ACC112 (cell line): Measurements from ENCODE around the gene CHEK1.
A peak's percentile ranks its signal among the peaks of the same experiment; 100 is the strongest.

Source experiments
- H2AFZ ChIP-seq: fragments of 200-600 bp; sonication (generic); one replicate; pipeline ENCODE4 v1.6.0; 2017; ENCODE audit warnings: antibody characterized with exemption, low read length; ENCODE audit not compliant: unreplicated experiment
- H3K27ac ChIP-seq: fragments of 200-600 bp; sonication (generic); 2 replicates; pipeline ENCODE4 v1.5.1; 2014; ENCODE audit warnings: low read depth, mild to moderate bottlenecking, antibody characterized with exemption, low read length, moderate library complexity
- H3K27me3 ChIP-seq: fragments of 200-600 bp; sonication (generic); 2 replicates; pipeline ENCODE4 v1.6.1; 2014; ENCODE audit warnings: mild to moderate bottlenecking, antibody characterized with exemption, low read length, moderate library complexity, mixed read lengths; ENCODE audit not compliant: insufficient read depth
- H3K36me3 ChIP-seq: fragments of 200-600 bp; sonication (generic); 2 replicates; pipeline ENCODE4 v1.6.1; 2016; ENCODE audit warnings: mild to moderate bottlenecking, antibody characterized with exemption, low read length, moderate library complexity, mixed read lengths; ENCODE audit not compliant: insufficient read depth
- H3K4me1 ChIP-seq: fragments of 200-600 bp; sonication (generic); one replicate; pipeline ENCODE4 v1.6.1; 2016; ENCODE audit warnings: low read length, mixed read lengths; ENCODE audit not compliant: insufficient read depth, unreplicated experiment, control insufficient read depth
- H3K4me3 ChIP-seq: fragments of 200-600 bp; sonication (generic); 2 replicates; pipeline ENCODE4 v1.5.1; 2014; ENCODE audit warnings: mild to moderate bottlenecking, low read depth, low read length
- H3K79me2 ChIP-seq: fragments of 200-600 bp; sonication (generic); one replicate; pipeline ENCODE4 v1.6.0; 2016; ENCODE audit warnings: low read length; ENCODE audit not compliant: control insufficient read depth, unreplicated experiment, insufficient read depth

Gene CHEK1

DNA sequence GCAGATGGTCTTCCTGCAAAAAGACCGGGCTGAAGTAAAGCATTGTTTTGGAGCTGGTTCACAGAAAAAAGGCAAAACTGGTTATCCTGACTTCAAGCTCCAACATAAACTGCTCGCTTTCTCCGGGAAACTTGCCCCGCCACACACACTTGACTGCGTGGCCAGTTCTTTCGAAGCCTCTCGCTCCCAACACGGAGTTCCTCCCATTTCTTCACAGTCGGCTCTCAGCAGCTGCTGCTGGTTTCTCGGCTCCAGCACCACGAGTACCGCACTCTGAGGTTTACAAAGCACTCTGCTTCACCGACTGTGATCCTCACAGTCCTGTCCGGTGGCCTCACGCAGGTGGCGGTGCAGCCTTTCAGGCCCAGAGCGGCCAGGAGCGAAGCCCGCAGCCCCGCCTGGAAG, 264 bp downstream of the CHEK1 start:
- H3K4me1 ChIP-seq = peaks cover 29% of the 10 kb centered on the region
- H2AFZ ChIP-seq = peak overlapping the region; percentile 77
- H3K4me3 ChIP-seq = peak overlapping the region; percentile 89
- peaks cover 9% of the 10 kb centered on the region for H3K36me3 ChIP-seq
- no peaks in the 10 kb centered on the region for H3K27me3 ChIP-seq
- H3K79me2 ChIP-seq = peaks cover 21% of the 10 kb centered on the region
- peak overlapping the region; percentile 94 for H3K27ac ChIP-seq

DNA sequence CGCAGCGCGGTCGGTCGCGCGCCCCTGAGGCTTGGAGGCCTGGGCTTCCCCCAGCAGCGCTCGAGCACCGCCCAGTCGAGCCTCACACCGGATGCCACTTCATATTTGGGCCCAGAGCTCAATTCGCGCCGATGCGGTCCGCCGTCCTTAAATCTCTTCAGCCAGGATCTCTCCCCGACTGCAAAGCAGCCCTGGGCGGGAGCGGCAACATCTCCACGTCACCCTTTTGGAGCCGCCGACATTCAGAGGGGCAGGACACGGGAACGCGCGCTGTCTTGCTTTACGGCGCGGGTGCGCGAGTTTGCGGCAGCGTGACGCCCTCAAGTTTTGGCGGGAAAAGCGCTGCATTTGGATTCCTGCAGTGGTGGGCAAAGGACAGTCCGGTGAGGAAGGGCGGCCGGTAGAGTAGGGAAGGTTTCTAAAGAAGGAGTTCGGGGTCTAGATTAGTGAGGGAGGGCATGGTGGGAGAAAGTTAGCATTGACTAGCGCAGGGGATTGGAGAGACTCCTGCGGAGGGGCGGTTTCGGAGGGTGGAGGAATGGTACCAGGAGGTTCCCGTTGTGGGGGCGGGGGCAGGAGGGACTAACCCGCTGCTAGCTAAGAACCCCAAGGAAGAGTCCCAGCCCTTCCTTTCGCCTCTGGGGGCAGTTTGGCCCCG, 796 bp downstream of the CHEK1 start:
- Histone ChIP-seq H2AFZ (peak overlapping the region; percentile 77), H3K4me3 (peak overlapping the region; percentile 89), H3K27ac (peak overlapping the region; percentile 94), H3K36me3 (peaks cover 10% of the 10 kb centered on the region), H3K27me3 (no peaks in the 10 kb centered on the region), H3K79me2 (peaks cover 21% of the 10 kb centered on the region), H3K4me1 (peaks cover 29% of the 10 kb centered on the region)

DNA sequence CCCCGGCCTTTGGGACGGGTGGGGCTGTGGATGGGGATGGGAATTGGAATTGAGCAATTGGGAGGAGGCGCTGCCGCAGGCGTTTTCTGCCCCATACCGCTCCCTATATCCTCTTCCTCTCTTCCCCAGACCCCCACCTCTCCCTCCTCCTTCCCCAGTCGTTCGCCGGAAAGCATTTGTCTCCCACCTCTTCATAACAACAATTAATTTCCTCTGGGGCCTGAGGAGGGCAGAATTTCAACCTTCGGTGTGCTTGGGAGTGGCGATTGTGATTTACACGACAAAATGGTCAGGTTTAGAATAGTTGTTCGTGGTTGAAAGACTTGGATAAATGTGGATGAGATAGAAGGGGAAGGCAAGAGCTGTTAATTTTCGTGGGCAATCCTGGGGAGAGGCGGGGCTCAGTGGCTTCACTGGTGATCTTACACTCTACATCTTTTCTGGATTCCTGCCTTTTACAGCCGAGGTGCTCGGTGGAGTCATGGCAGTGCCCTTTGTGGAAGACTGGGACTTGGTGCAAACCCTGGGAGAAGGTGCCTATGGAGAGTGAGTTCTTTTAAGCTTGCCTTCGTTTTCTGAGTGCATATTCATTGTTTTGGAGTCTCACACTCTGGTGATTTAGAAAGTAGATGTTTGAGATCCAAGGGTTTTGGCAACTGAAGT, 1.5 kb downstream of the CHEK1 start:
- Histone ChIP-seq H3K79me2 (peaks cover 23% of the 10 kb centered on the region), H3K36me3 (peaks cover 12% of the 10 kb centered on the region), H3K27me3 (no peaks in the 10 kb centered on the region), H3K27ac (peak overlapping the region; percentile 94), H3K4me1 (peaks cover 26% of the 10 kb centered on the region), H2AFZ (peak overlapping the region; percentile 77), H3K4me3 (peak overlapping the region; percentile 89)

DNA sequence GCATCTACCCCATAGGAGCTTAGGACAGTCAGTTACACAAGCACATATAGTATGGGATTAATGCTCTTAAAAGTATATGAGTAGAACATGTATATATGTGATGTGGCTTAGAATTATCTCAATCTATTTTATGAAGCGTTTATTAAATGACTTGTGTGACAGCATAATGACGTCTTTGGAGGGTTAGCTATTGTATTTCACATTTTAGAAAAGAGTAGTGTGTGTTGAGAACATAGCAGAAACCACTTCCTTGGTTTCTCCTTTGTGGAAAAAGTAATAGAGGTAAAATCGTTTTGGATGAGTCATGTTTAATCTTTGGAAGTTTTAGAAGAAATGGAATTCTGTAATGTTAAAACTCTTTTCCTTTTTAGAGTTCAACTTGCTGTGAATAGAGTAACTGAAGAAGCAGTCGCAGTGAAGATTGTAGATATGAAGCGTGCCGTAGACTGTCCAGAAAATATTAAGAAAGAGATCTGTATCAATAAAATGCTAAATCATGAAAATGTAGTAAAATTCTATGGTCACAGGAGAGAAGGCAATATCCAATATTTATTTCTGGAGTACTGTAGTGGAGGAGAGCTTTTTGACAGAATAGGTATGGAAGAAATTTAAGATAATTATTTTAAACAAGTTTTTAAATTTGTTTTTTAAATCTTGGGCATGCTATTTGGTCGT, 2.4 kb downstream of the CHEK1 start:
- Histone ChIP-seq H3K4me1 (peaks cover 17% of the 10 kb centered on the region), H3K79me2 (peaks cover 24% of the 10 kb centered on the region), H3K27ac (peak overlapping the region; percentile 94), H2AFZ (peak overlapping the region; percentile 4), H3K27me3 (no peaks in the 10 kb centered on the region), H3K36me3 (peaks cover 15% of the 10 kb centered on the region), H3K4me3 (peak overlapping the region; percentile 89)

DNA sequence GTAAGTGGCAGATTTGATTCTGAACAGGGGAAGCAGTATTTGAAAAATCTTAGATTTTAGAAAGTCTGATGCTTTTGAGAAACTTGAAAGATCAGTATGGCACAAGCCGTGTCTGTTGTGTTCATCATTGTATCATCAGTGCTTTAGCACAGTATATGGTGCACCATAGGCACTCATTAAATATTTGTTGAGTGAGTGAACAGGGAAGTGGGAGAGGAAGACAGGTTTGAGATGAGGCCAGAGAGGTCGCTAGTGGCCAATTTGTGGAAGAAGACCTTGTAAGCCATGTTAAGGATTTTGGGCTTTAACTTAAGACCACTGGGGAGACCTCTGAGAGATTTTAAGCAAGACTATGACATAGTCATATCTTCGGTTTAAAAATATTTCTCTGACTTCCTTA, 12.9 kb downstream of the CHEK1 start:
- H3K27me3 ChIP-seq = no peaks in the 10 kb centered on the region
- no peak overlapping the region for H2AFZ ChIP-seq
- no peaks in the 10 kb centered on the region for H3K79me2 ChIP-seq
- peaks cover 3% of the 10 kb centered on the region for H3K4me1 ChIP-seq
- H3K4me3 ChIP-seq = no peak overlapping the region
- H3K27ac ChIP-seq = no peak overlapping the region
- peaks cover 43% of the 10 kb centered on the region for H3K36me3 ChIP-seq

DNA sequence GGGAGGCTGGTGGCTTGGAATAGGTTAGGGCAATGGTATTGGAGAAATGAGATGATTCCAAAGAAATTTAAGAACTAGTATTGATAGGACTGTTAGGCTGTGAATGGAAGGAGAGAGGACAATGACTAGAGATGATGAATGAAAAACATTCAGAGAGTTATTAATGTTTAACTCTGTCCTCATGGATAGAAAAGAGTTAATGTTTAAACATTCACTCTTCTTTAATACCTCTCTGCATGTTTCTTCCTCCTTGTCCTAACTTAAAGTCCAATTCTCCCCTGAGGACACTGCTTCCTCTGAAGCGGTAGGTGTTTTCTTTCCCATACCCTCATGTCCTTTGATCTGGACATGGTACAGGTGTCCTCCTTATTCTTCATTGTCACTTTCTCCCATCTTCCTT, 13.4 kb downstream of the CHEK1 start:
- Histone ChIP-seq H3K79me2 (no peaks in the 10 kb centered on the region), H3K36me3 (peaks cover 39% of the 10 kb centered on the region), H2AFZ (no peak overlapping the region), H3K27ac (no peak overlapping the region), H3K27me3 (no peaks in the 10 kb centered on the region), H3K4me3 (no peak overlapping the region), H3K4me1 (peaks cover 3% of the 10 kb centered on the region)

DNA sequence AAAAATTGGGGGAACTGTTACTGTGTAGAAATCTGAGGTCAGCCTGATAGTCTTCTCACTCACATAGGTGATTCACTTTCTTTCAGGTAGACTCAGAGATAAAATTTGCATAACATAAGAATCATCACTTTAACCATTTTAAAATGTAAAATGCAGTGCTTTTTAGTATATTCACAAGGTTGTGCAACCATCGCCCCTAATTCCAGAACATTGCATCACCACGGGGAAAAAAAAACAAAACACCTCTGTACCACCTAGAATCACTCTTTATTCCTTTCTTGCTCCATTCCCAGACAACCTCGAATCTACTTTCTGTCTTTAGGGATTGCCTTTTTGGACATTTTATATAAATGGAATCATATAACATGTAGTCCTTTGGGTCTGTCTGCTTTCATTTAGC, 20.9 kb downstream of the CHEK1 start:
- peaks cover 33% of the 10 kb centered on the region for H3K36me3 ChIP-seq

DNA sequence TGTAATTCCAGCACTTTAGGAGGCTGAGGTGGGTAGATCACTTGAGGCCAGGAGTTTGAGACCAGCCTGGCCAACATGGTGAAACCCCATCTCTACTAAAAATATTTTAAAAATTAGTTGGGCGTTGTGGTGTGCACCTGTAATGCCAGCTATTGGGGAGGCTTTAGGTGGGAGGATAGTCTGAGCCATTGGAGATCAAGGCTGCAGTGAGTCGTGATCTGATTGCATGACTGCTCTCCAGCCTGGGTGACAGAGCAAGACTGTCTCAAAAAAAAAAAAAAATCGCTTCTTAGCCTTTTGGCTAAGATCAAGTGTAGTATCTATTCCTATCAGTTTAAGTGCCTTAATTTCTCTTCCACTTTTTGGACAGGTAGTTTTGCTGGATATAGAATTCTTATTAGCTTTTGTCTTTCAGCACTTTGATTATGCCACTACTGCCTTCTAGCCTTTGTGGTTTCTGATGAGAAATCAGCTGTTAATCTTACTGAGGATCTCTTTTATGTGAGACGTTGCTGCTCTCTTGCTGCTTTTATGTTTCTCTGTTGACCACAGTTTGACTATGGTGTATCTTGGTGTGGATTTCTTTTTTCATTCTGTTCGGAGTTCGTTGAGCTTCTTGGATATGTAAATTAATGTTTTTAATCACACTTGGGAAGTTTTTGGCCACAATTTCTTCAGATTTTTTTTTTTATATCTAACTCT, 24.7 kb downstream of the CHEK1 start:
- H3K27me3 ChIP-seq = no peaks in the 10 kb centered on the region
- no peaks in the 10 kb centered on the region for H3K4me1 ChIP-seq
- H3K36me3 ChIP-seq = peaks cover 26% of the 10 kb centered on the region
- no peak overlapping the region for H2AFZ ChIP-seq
- peaks cover 9% of the 10 kb centered on the region for H3K79me2 ChIP-seq
- H3K27ac ChIP-seq = no peak overlapping the region
- H3K4me3 ChIP-seq = no peak overlapping the region

More for the DNA sequence above, 20.9 kb downstream of the CHEK1 start:
- Histone ChIP-seq H3K4me1 (peaks cover 3% of the 10 kb centered on the region), H3K27me3 (no peaks in the 10 kb centered on the region), H3K27ac (no peak overlapping the region), H3K79me2 (peaks cover 9% of the 10 kb centered on the region), H2AFZ (no peak overlapping the region), H3K4me3 (no peak overlapping the region)

DNA sequence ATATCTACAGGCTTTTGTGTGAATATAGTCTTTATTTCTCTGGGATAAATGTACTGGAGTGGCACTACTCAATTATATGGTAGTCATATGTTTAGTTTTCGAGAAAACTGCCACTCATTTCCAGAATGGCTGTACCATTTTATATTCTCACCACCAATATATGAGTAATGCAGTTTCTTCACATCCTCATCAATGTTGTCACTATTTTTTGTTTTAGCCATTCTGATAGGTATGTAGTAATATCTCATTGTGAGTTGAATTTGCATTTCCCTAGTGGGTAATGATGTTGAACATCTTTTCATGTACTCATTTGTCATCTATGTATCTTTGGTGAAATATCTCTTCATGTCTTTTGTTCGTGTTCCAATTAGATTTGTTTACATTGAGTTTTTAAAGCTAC, 37.7 kb downstream of the CHEK1 start:
- Histone ChIP-seq H3K4me3 (no peak overlapping the region), H3K27ac (no peak overlapping the region), H3K4me1 (no peaks in the 10 kb centered on the region), H3K36me3 (peaks cover 53% of the 10 kb centered on the region), H2AFZ (no peak overlapping the region), H3K27me3 (no peaks in the 10 kb centered on the region), H3K79me2 (peaks cover 3% of the 10 kb centered on the region)

DNA sequence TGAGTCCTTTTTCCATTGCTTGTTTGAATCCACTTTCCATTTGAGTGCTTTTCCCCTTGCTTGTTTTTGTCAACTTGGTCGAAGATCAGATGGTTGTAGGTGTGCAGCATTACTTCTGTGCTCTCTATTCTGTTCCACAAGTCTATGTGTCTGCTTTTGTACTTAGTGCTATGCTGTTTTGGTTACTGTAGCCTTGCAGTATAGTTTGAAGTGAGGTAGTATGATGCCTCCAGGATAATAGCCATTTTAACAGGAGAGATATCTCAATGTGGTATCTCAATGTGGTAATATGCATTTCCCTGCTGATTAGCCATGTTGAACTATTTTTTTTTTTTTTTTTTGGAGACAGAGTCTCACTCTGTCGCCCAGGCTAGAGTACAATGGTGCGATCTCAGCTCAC, 38.9 kb downstream of the CHEK1 start:
- Histone ChIP-seq H3K4me1 (no peaks in the 10 kb centered on the region), H3K79me2 (peaks cover 3% of the 10 kb centered on the region), H3K27ac (no peak overlapping the region), H3K4me3 (no peak overlapping the region), H2AFZ (no peak overlapping the region), H3K36me3 (peaks cover 47% of the 10 kb centered on the region), H3K27me3 (no peaks in the 10 kb centered on the region)
